Measurements from ENCODE around the gene ADAM19. TPM values are rescaled to one million over a fixed set of nuclear protein-coding genes. Genes with fewer than 3 reads are reported as not detected.

The ADAM19 gene
- total and polyA plus RNA-seq, 12 donors = 5.5 to 49.6 (median 18.2) TPM

- ATAC-seq = peak; percentile 62 to 82 (median 73)
- WGBS, 2 donors = 28 to 44% methylated on average over 5 of the region's 5 CpGs
- intact Hi-C loops (cut with DNase I) = loop anchor here in 3 of 10 donors (5.0 to 10.0 kb wide), 3 partner anchors 46 to 58 kb away; partner anchors contain the start of gene ADAM19 (in 1 of the 3)
Measured at GRCh38 chr5:157516626-157517325, 58.8 kb downstream of the ADAM19 start.

GRCh38 chr5:157516006-157516405 lies 59.6 kb downstream of the ADAM19 start:
- peak overlapping the region in 8 of 10 donors; percentile 45 to 77 (median 65) for H3K27ac ChIP-seq
- H3K9me3 ChIP-seq = no peaks in the 10 kb centered on the region
- no peak overlapping the region for H3K4me3 ChIP-seq
- H3K4me1 ChIP-seq = peaks cover 6 to 62% (median 46%) of the 10 kb centered on the region in 9 donors
- intact Hi-C loops (cut with DNase I) = loop anchor here in 3 of 10 donors (5.0 to 10.0 kb wide), 3 partner anchors 46 to 59 kb away; partner anchors contain the start of gene ADAM19 (in 1 of the 3)
- no peaks in the 10 kb centered on the region for H3K27me3 ChIP-seq
- DNase-seq (no peak), ATAC-seq (peak in 2 of 8 donors; percentile 1 to 34)
- peaks cover 0 to 67% (median 6%) of the 10 kb centered on the region in 9 donors for H3K36me3 ChIP-seq
- 57 to 63% methylated on average over 3 of the region's 3 CpGs for WGBS, 2 donors
- no peak for TF ChIP-seq CTCF (IDR thresholded peaks at IDR 0.05)

More at GRCh38 chr5:157516626-157517325, 58.8 kb downstream of the ADAM19 start:
- Histone ChIP-seq H3K27ac (peak overlapping the region in 8 of 10 donors; percentile 45 to 77 (median 65)), H3K4me1 (peaks cover 9 to 62% (median 46%) of the 10 kb centered on the region in 9 donors), H3K36me3 (peaks cover 0 to 67% (median 6%) of the 10 kb centered on the region in 9 donors), H3K27me3 (no peaks in the 10 kb centered on the region), H3K9me3 (no peaks in the 10 kb centered on the region), H3K4me3 (no peak overlapping the region)
- TF ChIP-seq CTCF (IDR thresholded peaks at IDR 0.05) = no peak
- peak; percentile 31 to 62 for DNase-seq

GRCh38 chr5:157514974-157515373 lies 60.6 kb downstream of the ADAM19 start:
- Histone ChIP-seq H3K4me3 (no peak overlapping the region), H3K27ac (peak overlapping the region in 2 of 10 donors; percentile 76), H3K9me3 (no peaks in the 10 kb centered on the region), H3K36me3 (peaks cover 0 to 75% (median 6%) of the 10 kb centered on the region in 9 donors), H3K4me1 (peaks cover 6 to 64% (median 47%) of the 10 kb centered on the region in 9 donors), H3K27me3 (no peaks in the 10 kb centered on the region)
- intact Hi-C loops (cut with DNase I) = loop anchor here in 4 of 10 donors (5.0 to 10.0 kb wide), 3 partner anchors 47 to 60 kb away; partner anchors contain the start of gene ADAM19 (in 1 of the 4)
- DNase-seq (no peak), ATAC-seq (no peak)
- TF ChIP-seq CTCF (IDR thresholded peaks at IDR 0.05) = no peak
- 96 to 98% methylated on average over 2 of the region's 2 CpGs for WGBS, 2 donors

GRCh38 chr5:157513182-157513581 lies 62.4 kb downstream of the ADAM19 start:
- no peak for TF ChIP-seq CTCF (IDR thresholded peaks at IDR 0.05)
- Histone ChIP-seq H3K27ac (peak overlapping the region in 4 of 10 donors; percentile 62 to 77 (median 70)), H3K36me3 (peaks cover 0 to 75% (median 6%) of the 10 kb centered on the region in 9 donors), H3K4me1 (peaks cover 6 to 66% (median 47%) of the 10 kb centered on the region in 9 donors), H3K27me3 (no peaks in the 10 kb centered on the region), H3K4me3 (no peak overlapping the region), H3K9me3 (no peaks in the 10 kb centered on the region)
- intact Hi-C loops (cut with DNase I) = loop anchor here in 3 of 10 donors (5.0 to 10.0 kb wide), 3 partner anchors 49 to 62 kb away; partner anchors contain the start of gene ADAM19 (in 1 of the 3)
- no peak for DNase-seq
- no peak for ATAC-seq
- WGBS, 2 donors = 93 to 97% methylated on average over 8 of the region's 8 CpGs
